Measurements from ENCODE around the gene YDJC.
A peak's percentile ranks its signal among the peaks of the same experiment; 100 is the strongest.

Gene YDJC

GRCh38 chr22:21665047-21665851 lies 35.4 kb upstream of the YDJC start:
- Histone ChIP-seq H3K4me3 (ENCODE audit: low read depth in 1 of 2, low read length in 2 of 2) (peak overlapping the region; percentile 68 to 88), H3K36me3 (ENCODE audit: insufficient read depth, low read length) (peaks cover 4% of the 10 kb centered on the region), H3K27ac (ENCODE audit: low read depth, low read length) (peak overlapping the region; percentile 88), H3K9me3 (ENCODE audit: low read length) (no peaks in the 10 kb centered on the region), H3K9ac (ENCODE audit: low read length) (no peak overlapping the region), H3K27me3 (ENCODE audit: control insufficient read depth in 1 of 2, insufficient read depth in 2 of 2, low read length in 2 of 2) (no peaks in the 10 kb centered on the region), H3K4me1 (ENCODE audit: insufficient read depth, low read length) (peaks cover 7% of the 10 kb centered on the region)

GRCh38 chr22:21663738-21664137 lies 33.9 kb upstream of the YDJC start:
- Histone ChIP-seq H3K4me3 (ENCODE audit: low read depth in 1 of 2, low read length in 2 of 2) (no peak overlapping the region), H3K27me3 (ENCODE audit: control insufficient read depth in 1 of 2, insufficient read depth in 2 of 2, low read length in 2 of 2) (no peaks in the 10 kb centered on the region)

DNA sequence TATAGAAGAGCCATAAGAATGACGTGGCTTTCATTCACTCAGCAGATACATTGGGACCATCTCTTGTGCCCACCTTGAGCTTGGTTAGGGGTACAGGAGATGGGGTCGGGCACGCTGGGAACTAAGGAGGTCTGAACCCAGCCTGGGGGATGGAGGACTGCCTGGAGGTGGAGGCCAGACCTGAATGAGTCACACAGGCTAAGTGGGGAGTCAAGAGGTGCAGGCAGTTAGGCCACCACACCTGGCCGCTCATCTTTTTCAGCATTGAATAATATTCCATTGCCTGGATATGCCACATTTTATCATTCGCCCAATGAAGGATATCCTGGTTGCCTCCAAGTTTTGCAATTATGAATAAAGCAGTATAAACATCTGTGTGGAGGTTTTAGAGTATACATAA lies 32.2 kb upstream of the YDJC start:
- Histone ChIP-seq H3K9ac (ENCODE audit: low read length) (no peak overlapping the region), H3K9me3 (ENCODE audit: low read length) (no peaks in the 10 kb centered on the region), H3K27ac (ENCODE audit: low read depth, low read length) (no peak overlapping the region), H3K4me1 (ENCODE audit: insufficient read depth, low read length) (peaks cover 4% of the 10 kb centered on the region), H3K4me3 (ENCODE audit: low read depth in 1 of 2, low read length in 2 of 2) (no peak overlapping the region), H3K36me3 (ENCODE audit: insufficient read depth, low read length) (no peaks in the 10 kb centered on the region), H3K27me3 (ENCODE audit: control insufficient read depth in 1 of 2, insufficient read depth in 2 of 2, low read length in 2 of 2) (peaks cover 0 to 16% of the 10 kb centered on the region in 2 donors)

More at GRCh38 chr22:21663738-21664137, 33.9 kb upstream of the YDJC start:
- Histone ChIP-seq H3K9me3 (ENCODE audit: low read length) (no peaks in the 10 kb centered on the region), H3K4me1 (ENCODE audit: insufficient read depth, low read length) (peaks cover 7% of the 10 kb centered on the region), H3K36me3 (ENCODE audit: insufficient read depth, low read length) (no peaks in the 10 kb centered on the region), H3K9ac (ENCODE audit: low read length) (no peak overlapping the region), H3K27ac (ENCODE audit: low read depth, low read length) (no peak overlapping the region)

DNA sequence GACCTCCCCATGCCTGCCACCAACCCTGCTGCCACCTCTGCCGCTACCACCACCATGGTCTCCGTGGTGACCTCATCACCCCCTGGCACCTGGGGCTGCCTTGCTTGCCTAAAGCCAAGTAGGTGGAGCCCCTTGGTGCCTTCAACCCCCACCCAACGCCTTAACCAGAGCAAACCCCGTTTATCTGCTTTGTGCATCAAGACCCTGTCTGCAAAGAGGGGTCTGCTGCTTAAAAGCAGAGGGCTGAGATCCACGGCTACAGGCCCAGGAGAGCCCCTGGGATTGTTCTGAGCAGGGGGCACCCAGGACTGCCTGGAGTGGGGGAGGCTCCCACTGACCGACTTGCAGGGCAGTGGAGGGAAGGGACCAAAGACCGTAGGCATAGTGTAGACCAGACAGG lies 31.1 kb upstream of the YDJC start:
- no peaks in the 10 kb centered on the region for H3K9me3 ChIP-seq (ENCODE audit: low read length)
- H3K4me1 ChIP-seq (ENCODE audit: insufficient read depth, low read length) = no peaks in the 10 kb centered on the region
- H3K27me3 ChIP-seq (ENCODE audit: control insufficient read depth in 1 of 2, insufficient read depth in 2 of 2, low read length in 2 of 2) = peaks cover 5 to 22% of the 10 kb centered on the region in 2 donors
- no peak overlapping the region for H3K9ac ChIP-seq (ENCODE audit: low read length)
- H3K4me3 ChIP-seq (ENCODE audit: low read depth in 1 of 2, low read length in 2 of 2) = no peak overlapping the region
- H3K36me3 ChIP-seq (ENCODE audit: insufficient read depth, low read length) = no peaks in the 10 kb centered on the region
- H3K27ac ChIP-seq (ENCODE audit: low read depth, low read length) = no peak overlapping the region

DNA sequence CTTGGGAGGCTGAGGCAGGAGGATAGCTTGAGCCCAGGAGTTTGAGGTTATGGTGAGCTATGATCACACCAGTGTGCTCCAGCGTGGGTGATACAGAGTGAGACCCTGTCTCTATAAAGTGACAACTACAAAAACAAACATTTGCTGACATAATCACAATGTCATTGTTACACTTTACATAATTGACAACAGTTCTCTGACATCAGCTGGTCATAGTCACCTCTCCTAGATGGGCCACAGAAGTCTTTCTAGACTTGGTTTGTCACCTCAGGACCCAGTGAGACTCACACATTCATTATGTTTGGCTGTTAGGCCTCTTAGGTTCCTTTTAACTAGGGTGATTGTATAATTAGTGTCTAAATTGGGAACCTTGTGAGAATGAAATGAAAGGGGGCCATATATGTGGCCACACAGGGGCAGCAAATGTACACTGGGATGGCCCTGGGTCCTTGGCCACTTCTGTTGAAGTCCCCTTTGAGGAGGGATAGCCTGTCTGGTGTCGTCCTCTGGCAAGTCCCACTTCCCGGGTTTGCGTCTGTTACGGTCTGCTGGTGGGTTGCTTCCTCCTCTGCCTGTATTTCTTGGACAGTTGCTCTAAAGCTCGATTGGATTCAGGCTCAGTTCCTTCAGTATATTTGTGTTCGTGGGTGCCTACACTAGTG lies 30.2 kb upstream of the YDJC start:
- Histone ChIP-seq H3K9me3 (ENCODE audit: low read length) (no peaks in the 10 kb centered on the region), H3K4me1 (ENCODE audit: insufficient read depth, low read length) (no peaks in the 10 kb centered on the region), H3K27me3 (ENCODE audit: control insufficient read depth in 1 of 2, insufficient read depth in 2 of 2, low read length in 2 of 2) (peaks cover 5 to 22% of the 10 kb centered on the region in 2 donors)

DNA sequence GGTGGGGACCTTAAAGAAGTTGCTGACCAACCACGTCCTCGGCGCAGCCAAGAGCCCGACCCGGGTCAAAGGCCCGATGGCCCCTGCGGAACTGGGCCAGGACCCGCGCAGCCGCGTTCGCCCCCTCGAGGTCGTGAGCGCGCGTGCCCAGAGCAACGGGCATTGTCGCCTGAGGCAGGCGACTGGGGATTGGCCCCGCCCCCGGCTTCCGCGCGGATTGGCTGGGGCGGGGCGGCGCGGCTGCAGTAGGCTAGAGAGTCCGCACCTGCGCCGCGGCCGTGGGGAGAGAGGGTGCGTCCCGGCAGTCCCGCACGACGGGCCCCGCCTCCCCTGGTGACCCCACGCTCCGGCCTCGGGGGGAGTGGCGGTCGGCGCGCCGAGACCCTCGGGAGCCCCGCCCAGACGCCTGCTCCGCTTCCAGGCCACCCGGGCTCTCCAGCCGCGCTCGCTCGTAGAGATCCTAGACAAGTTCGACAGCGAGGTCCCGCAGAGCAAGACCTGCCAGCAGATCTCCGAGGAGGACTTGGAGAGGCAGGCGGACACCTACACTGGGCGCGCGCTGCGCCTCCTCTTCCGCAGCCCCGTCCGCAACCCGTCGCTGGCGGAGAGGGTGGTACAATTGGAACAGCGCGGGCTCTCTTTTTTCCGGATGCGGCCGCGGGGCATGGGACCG lies 27.7 kb upstream of the YDJC start:
- Histone ChIP-seq H3K9ac (ENCODE audit: low read length) (no peak overlapping the region), H3K9me3 (ENCODE audit: low read length) (no peaks in the 10 kb centered on the region), H3K4me1 (ENCODE audit: insufficient read depth, low read length) (no peaks in the 10 kb centered on the region), H3K27me3 (ENCODE audit: control insufficient read depth in 1 of 2, insufficient read depth in 2 of 2, low read length in 2 of 2) (peaks cover 5 to 31% of the 10 kb centered on the region in 2 donors), H3K27ac (ENCODE audit: low read depth, low read length) (no peak overlapping the region), H3K36me3 (ENCODE audit: insufficient read depth, low read length) (no peaks in the 10 kb centered on the region), H3K4me3 (ENCODE audit: low read depth in 1 of 2, low read length in 2 of 2) (no peak overlapping the region)

More for the DNA sequence above, 30.2 kb upstream of the YDJC start:
- no peak overlapping the region for H3K9ac ChIP-seq (ENCODE audit: low read length)
- H3K27ac ChIP-seq (ENCODE audit: low read depth, low read length) = no peak overlapping the region
- H3K36me3 ChIP-seq (ENCODE audit: insufficient read depth, low read length) = no peaks in the 10 kb centered on the region
- no peak overlapping the region for H3K4me3 ChIP-seq (ENCODE audit: low read depth in 1 of 2, low read length in 2 of 2)

DNA sequence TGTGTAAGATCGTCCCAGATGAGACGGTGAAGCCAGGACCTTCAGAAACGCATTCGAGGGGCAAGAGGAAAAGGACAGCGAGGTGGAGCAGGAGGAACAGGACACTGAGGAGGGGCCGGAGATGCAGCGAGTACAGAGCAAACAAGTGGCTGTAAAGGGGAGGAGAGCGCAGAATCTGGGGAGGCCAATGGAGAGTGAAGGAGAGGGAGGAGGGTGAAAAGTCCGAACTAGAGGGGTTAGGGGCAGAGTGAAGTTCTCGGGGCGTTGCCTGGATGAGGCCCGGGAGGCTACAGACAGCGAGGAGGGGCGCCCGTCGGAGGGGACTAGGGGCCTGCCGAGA lies 27.2 kb upstream of the YDJC start:
- no peak overlapping the region for H3K4me3 ChIP-seq (ENCODE audit: low read depth in 1 of 2, low read length in 2 of 2)
- no peak overlapping the region for H3K27ac ChIP-seq (ENCODE audit: low read depth, low read length)
- no peak overlapping the region for H3K9ac ChIP-seq (ENCODE audit: low read length)
- H3K36me3 ChIP-seq (ENCODE audit: insufficient read depth, low read length) = no peaks in the 10 kb centered on the region
- peaks cover 5 to 33% of the 10 kb centered on the region in 2 donors for H3K27me3 ChIP-seq (ENCODE audit: control insufficient read depth in 1 of 2, insufficient read depth in 2 of 2, low read length in 2 of 2)
- no peaks in the 10 kb centered on the region for H3K9me3 ChIP-seq (ENCODE audit: low read length)
- H3K4me1 ChIP-seq (ENCODE audit: insufficient read depth, low read length) = no peaks in the 10 kb centered on the region

DNA sequence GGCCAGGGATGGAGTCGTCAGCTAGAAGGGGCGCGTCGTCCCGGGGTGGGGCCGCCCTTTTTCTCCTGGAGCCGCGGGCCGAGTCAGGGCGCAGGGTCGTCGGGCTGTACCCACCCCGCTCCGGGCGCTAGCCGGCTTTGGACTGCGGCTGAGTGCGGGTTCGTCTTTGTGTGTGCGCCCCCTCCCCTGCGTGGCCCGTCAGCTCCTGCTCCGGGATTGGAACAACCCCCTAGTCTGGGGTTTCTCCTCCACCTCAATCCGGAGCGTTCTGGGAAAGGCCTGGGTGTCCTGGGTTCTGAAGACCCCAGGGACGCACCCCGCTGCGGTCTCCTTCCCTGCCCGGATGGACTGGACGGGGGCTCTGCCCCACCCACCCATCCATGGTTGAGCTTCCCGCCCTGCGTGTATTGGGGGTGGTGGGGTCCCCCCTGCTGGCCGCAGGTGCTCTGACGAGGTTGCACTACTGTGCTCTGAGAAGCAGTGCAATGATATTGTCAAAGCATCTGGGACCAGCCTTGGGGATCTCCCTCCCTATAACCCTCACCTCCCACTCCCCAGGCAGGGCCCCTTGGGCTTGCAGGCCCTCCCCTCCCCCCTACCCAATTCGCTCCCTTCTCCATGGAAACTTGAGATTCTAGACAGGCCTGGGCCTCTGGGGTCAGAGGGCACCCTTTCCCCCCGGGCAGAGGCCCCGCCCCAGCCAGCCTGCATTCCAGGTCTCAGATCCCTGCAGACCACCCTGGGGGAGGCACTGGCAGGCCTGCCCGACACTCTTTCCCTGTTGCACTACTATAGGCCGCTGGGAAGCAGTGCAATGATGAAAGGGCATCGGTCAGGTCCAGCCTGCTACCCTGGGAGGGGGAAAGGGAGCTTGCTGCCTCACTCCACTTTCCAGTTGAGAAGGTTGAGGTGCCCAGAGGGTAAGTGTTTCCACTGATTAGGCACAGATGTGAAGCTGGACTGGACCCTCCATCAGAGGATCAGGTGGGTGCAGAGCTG lies 23.0 kb upstream of the YDJC start:
- Histone ChIP-seq H3K27ac (ENCODE audit: low read depth, low read length) (peak overlapping the region; percentile 7), H3K36me3 (ENCODE audit: insufficient read depth, low read length) (no peaks in the 10 kb centered on the region), H3K27me3 (ENCODE audit: control insufficient read depth in 1 of 2, insufficient read depth in 2 of 2, low read length in 2 of 2) (peaks cover 5 to 26% of the 10 kb centered on the region in 2 donors), H3K4me3 (ENCODE audit: low read depth in 1 of 2, low read length in 2 of 2) (peak overlapping the region; percentile 38 to 82), H3K9me3 (ENCODE audit: low read length) (no peaks in the 10 kb centered on the region), H3K9ac (ENCODE audit: low read length) (no peak overlapping the region), H3K4me1 (ENCODE audit: insufficient read depth, low read length) (peaks cover 5% of the 10 kb centered on the region)

- peak overlapping the region; percentile 7 for H3K27ac ChIP-seq (ENCODE audit: low read depth, low read length)
- H3K9ac ChIP-seq (ENCODE audit: low read length) = peak overlapping the region; percentile 27
These were observed 22.3 kb upstream of the YDJC start for GRCh38 chr22:21652010-21652546.

GRCh38 chr22:21651521-21652009 lies 21.7 kb upstream of the YDJC start:
- Histone ChIP-seq H3K27me3 (ENCODE audit: control insufficient read depth in 1 of 2, insufficient read depth in 2 of 2, low read length in 2 of 2) (peaks cover 1 to 13% of the 10 kb centered on the region in 2 donors), H3K36me3 (ENCODE audit: insufficient read depth, low read length) (no peaks in the 10 kb centered on the region), H3K4me1 (ENCODE audit: insufficient read depth, low read length) (peaks cover 9% of the 10 kb centered on the region), H3K9me3 (ENCODE audit: low read length) (no peaks in the 10 kb centered on the region), H3K4me3 (ENCODE audit: low read depth in 1 of 2, low read length in 2 of 2) (peak overlapping the region; percentile 30 to 82), H3K27ac (ENCODE audit: low read depth, low read length) (no peak overlapping the region), H3K9ac (ENCODE audit: low read length) (peak overlapping the region; percentile 27)

More at GRCh38 chr22:21652010-21652546, 22.3 kb upstream of the YDJC start:
- H3K27me3 ChIP-seq (ENCODE audit: control insufficient read depth in 1 of 2, insufficient read depth in 2 of 2, low read length in 2 of 2) = peaks cover 5 to 18% of the 10 kb centered on the region in 2 donors
- peaks cover 5% of the 10 kb centered on the region for H3K4me1 ChIP-seq (ENCODE audit: insufficient read depth, low read length)
- no peaks in the 10 kb centered on the region for H3K9me3 ChIP-seq (ENCODE audit: low read length)
- no peaks in the 10 kb centered on the region for H3K36me3 ChIP-seq (ENCODE audit: insufficient read depth, low read length)
- peak overlapping the region; percentile 38 to 82 for H3K4me3 ChIP-seq (ENCODE audit: low read depth in 1 of 2, low read length in 2 of 2)

Data from muscle layer of colon (tissue), 2 donors.